CD4-positive, alpha-beta T cell treated with Interferon alpha-2 for 1 hour (primary cell): ENCODE measurements around the gene ZDHHC18.

Source experiments
- DNase-seq, 2 donors: peaks; one replicate each; pipeline ENCODE4 v3.0.0-alpha.2; 2020 to 2022

The ZDHHC18 gene

GRCh38 chr1:26826261-26827105, at the start of gene ZDHHC18:
Gene ZDHHC18 (plus strand): TSS chr1:26826688. CDS start chr1:26826805, 117 bp downstream.
- DNase-seq, result peak; percentile 63 to 81

- no peak for DNase-seq
These were observed 47.3 kb upstream of the ZDHHC18 start for GRCh38 chr1:26779098-26779668.

- DNase-seq, result no peak
These were observed 46.0 kb upstream of the ZDHHC18 start for GRCh38 chr1:26780344-26780957.

DNA sequence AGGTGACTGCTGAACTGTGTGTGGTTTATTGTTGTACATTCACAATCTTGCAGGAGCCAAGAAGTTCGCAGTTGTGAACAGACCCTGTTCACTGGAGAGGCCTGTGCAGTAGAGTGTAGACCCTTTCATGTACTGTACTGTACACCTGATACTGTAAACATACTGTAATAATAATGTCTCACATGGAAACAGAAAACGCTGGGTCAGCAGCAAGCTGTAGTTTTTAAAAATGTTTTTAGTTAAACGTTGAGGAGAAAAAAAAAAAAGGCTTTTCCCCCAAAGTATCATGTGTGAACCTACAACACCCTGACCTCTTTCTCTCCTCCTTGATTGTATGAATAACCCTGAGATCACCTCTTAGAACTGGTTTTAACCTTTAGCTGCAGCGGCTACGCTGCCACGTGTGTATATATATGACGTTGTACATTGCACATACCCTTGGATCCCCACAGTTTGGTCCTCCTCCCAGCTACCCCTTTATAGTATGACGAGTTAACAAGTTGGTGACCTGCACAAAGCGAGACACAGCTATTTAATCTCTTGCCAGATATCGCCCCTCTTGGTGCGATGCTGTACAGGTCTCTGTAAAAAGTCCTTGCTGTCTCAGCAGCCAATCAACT, 45.2 kb upstream of the ZDHHC18 start:
- DNase-seq, result no peak

DNA sequence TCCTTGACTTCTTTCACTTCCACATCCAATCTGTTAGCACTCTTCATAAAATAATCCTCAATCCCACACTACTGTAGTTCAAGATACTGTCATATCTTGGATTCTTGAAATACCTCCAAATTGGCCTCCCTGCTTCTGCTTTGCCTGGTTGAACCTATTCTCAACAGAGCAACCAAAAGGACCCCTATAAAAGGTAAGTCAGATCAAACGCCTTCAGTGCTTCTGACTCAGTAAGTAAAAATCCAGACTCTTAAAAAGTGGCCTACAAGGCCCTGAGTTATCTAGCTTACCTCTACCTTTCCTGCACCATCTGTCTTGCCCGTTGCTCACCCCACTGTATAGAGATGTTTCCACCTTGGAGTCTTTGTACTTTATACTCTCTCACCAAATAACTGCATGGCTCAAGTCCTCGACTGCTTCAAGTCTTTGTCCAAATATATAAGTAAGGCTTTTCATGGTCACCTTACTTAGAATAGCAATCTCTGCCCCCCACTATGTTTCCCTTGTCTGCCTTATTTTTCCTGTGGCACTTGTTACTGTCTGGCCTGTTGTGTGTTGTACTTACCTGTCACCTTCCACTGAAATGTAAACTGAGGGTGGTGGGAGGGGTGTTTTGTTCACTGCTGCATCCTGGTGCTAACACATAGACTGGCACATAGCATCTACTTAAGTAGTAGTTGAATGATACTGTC, 43.8 kb upstream of the ZDHHC18 start:
- DNase-seq, result no peak

- DNase-seq, result no peak
These were observed 42.9 kb upstream of the ZDHHC18 start for GRCh38 chr1:26783646-26784022.

DNA sequence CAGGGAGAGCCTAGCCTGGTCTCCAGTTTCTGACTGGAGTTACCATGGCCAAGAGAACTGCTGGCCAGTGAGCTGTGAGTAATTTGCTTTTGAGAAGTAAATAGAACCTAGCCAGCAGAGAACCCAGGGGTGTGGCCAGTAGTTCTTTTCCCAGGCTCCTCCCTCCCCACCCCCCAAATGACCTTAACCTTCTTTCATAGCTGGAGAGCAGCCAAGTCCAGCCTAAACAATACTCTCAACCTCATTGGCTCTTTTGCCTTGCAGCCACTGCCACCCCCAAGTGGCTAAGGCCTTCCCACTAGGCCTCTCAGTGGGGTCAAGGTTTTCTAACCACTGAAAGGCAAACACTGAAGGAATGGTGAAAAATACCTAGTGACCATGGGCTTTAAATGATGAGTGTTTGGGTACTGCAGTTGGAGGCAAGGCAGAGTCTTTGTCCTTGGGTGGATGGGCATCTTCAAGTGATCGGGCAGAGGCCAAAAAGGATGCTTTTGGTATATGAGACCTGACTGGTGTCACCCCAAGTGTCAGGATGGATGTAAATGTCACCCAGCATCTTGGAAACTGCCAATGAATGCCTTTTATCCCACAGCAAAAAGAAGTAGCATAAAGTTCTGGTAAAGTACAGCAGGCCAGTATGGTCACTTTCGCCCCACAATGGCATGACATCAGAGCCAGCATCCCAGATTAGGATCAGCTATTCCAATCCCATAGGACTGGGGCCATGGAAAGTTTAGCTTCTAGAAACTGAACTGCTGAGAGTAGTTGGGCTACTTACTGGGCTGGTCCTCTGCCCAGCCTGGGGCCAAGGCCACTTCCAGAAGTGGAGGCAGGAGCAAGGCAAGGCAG, 42.2 kb upstream of the ZDHHC18 start:
- DNase-seq, result peak in 1 of 2 donors; percentile 12

- DNase-seq, result no peak
These were observed 41.6 kb upstream of the ZDHHC18 start for GRCh38 chr1:26784886-26785285.

- peak in 1 of 2 donors; percentile 40 for DNase-seq
These were observed 40.7 kb upstream of the ZDHHC18 start for GRCh38 chr1:26785611-26786436.

- DNase-seq, result peak; percentile 9 to 27
These were observed 39.8 kb upstream of the ZDHHC18 start for GRCh38 chr1:26786437-26787380.

GRCh38 chr1:26787381-26787705, 39.1 kb upstream of the ZDHHC18 start:
- peak; percentile 79 to 89 for DNase-seq

DNA sequence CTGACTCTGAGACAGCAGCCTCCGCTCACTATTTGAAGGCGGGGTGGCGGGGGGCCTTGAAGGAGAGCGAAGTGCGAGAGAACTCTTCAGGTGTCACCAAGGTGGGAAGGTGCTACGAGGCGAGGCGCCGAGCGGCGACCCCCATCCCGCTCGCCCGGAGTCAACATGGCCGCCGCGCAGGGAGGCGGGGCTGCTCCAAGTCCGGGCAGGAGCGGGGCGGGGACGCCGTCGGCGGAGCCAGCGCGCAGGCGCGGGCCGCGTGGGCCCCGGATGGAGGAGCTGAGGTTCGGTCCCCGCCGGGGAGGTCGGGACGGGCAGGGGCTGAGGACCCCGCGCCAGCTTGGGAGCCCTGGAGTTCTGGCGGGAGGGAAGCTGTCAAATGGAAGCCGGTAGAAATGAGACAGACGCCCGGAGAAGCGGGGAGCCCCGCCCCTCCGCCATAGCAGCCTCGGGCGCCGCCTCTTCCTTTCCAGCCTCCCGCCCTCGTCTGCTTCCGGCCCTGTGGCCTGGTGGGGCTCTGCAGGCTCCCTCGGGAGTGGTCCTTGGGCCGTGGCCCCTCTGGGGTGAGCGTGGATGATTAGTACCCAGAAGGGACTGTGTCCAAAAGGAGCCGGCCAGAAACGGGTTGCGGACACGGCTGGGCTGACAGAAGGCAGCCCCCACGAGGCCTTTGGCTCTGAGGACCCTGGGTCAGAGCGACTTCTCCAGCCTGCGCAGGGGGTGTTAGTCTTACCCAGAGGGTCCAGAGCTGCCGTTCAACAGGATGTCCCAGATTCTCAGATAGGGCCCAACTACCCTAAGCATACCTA, 38.6 kb upstream of the ZDHHC18 start, which contains the start of gene PIGV:
Gene PIGV, plus strand, starts transcription at position 245 of the 809 bp plus-strand sequence. CDS start 2,866 bp downstream, outside the sequence.
- DNase-seq, result peak; percentile 84 to 89

DNA sequence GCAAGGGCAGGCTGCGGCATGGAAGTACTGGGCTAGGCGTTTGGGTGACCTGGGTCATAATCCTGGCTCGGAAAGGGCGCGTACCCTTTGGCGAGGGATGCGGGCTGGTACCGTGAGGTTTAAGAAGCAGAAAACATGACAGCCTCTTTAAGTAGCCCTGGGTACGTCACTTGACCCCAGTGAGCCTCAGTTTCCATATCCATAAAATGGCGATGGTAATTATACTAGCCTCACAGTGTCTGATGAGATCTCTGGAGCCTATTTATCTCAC, 38.0 kb upstream of the ZDHHC18 start:
- DNase-seq, result no peak

GRCh38 chr1:26788836-26789611, 37.5 kb upstream of the ZDHHC18 start:
- peak; percentile 88 to 91 for DNase-seq

DNA sequence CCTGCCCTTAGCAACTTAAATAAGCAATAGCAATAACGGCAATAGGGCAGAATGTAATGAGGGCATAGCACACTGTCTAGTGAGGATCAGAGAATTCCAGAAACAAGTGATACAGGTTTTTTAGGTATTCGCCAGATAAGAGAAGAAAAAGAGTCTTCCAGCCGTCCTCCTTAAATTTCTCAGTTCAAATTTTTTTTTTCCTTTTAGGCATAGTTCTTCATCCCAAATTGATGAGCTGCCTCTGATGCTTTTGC, 36.9 kb upstream of the ZDHHC18 start:
- DNase-seq, result no peak

- DNase-seq, result no peak
These were observed 36.6 kb upstream of the ZDHHC18 start for GRCh38 chr1:26789931-26790330.

GRCh38 chr1:26790551-26790953, 35.9 kb upstream of the ZDHHC18 start:
- DNase-seq, result peak in 1 of 2 donors; percentile 46

- no peak for DNase-seq
These were observed 35.3 kb upstream of the ZDHHC18 start for GRCh38 chr1:26791148-26791547.

GRCh38 chr1:26791626-26792025, 34.9 kb upstream of the ZDHHC18 start:
- DNase-seq, result no peak
